Measurements from ENCODE around the gene C12orf43. TPM values are rescaled to one million over a fixed set of nuclear protein-coding genes. Genes with fewer than 3 reads are reported as not detected.

The C12orf43 gene
- total RNA-seq, 2 experiments from 2014 or later: 34.9 to 35.2 TPM

GRCh38 chr12:120988234-120988633 is 28.1 kb downstream of the C12orf43 start:
- ChIA-PET CTCF (no interaction called here), POLR2A (no interaction called here)

DNA sequence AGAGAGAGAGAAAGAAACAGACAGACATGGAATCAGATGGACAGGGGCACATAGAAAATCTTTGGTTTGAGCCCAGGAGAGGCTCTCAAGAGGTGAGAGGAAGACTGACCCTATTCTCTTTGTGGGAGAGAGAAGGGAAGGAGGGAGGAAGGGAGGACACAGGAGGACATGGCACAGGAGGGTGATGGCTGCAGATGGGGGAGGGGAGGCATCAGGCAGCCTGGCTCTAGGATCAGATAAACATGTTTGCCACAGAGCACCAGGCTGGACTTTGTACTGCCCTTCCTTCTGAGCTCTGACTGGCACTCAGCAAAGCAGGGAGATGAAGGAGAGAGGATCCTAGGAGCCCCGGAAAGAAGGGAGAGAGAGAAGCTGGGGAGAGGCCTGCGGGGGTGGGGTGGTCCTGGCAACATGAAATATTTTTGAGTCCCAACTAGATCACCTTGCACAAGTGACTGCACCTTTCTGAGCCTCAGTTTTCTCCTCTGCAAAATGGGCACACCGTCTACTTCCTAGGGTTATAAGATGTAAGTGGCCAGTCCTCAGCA is 31.9 kb downstream of the C12orf43 start:
- POLR2A ChIA-PET: interaction anchor here (0.6 kb wide), 1 partner anchor 253 kb away, joined by 3 read pairs; no protein-coding TSS in a partner anchor
- CTCF ChIA-PET: interaction anchor here (0.7 to 1.1 kb wide), 2 partner anchors 13 to 75 kb away, joined by 4 to 5 read pairs; no protein-coding TSS in a partner anchor

- ChIA-PET POLR2A (interaction anchor here (0.6 kb wide), 1 partner anchor 253 kb away, joined by 3 read pairs; no protein-coding TSS in a partner anchor), CTCF (interaction anchor here (0.5 to 1.1 kb wide), 3 partner anchors 12 to 125 kb away, joined by 3 to 5 read pairs (median 4); no protein-coding TSS in a partner anchor)
These were observed 32.5 kb downstream of the C12orf43 start for GRCh38 chr12:120983759-120984158.

GRCh38 chr12:120982659-120983058 is 33.6 kb downstream of the C12orf43 start:
- ChIA-PET CTCF (no interaction called here), POLR2A (no interaction called here)

DNA sequence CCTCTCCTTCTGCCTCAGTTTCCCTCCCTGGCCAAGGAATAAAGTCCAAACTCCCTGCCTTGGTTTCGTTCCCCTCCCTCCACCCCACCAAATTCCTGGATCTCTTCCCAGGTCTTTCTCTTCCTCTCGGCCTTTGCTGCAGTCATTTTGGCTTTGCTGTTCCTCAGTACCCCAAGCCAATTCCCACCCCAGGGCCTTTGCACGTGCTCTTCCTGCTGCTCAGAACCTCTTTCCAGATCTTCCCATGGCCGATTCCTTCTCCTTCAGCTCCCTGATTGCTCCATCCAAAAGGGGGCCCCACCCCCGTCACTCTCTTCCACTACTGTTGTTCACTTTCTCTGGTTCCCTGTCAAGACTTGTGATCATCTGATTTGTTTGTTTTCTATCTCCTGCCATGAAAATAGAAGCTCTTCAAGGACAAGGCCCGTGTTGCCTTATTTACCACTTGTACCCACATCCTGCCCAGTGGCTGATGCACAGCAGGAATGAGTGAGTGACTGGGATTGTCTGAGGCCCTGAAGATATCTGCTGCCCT is 34.8 kb downstream of the C12orf43 start:
- POLR2A ChIA-PET: no interaction called here
- CTCF ChIA-PET: interaction anchor here (0.9 kb wide), 1 partner anchor 8 kb away, joined by 3 read pairs; no protein-coding TSS in a partner anchor

GRCh38 chr12:120980800-120981368 is 35.4 kb downstream of the C12orf43 start:
- ChIA-PET CTCF (interaction anchor here (0.7 to 1.2 kb wide), 3 partner anchors 8 to 11 kb away, joined by 3 to 4 read pairs (median 3); no protein-coding TSS in a partner anchor), POLR2A (no interaction called here)

GRCh38 chr12:120979862-120980696 is 36.2 kb downstream of the C12orf43 start:
- POLR2A ChIA-PET: no interaction called here

GRCh38 chr12:120979220-120979861 is 36.9 kb downstream of the C12orf43 start:
- CTCF ChIA-PET: no interaction called here
- POLR2A ChIA-PET: no interaction called here

More at GRCh38 chr12:120979862-120980696, 36.2 kb downstream of the C12orf43 start:
- CTCF ChIA-PET: interaction anchor here (0.7 to 1.2 kb wide), 2 partner anchors 8 to 12 kb away, joined by 3 to 4 read pairs; no protein-coding TSS in a partner anchor

- POLR2A ChIA-PET: no interaction called here
- CTCF ChIA-PET: no interaction called here
These were observed 37.7 kb downstream of the C12orf43 start, which contains the start of gene HNF1A for GRCh38 chr12:120978296-120979219. HNF1A (plus strand) TSS chr12:120978543; CDS start chr12:120978769, 226 bp downstream.

- CTCF ChIA-PET: no interaction called here
- POLR2A ChIA-PET: no interaction called here
These were observed 38.6 kb downstream of the C12orf43 start for GRCh38 chr12:120977531-120978295.

GRCh38 chr12:120972870-120973543 is 43.3 kb downstream of the C12orf43 start:
- ChIA-PET CTCF (interaction anchor here (1.1 to 2.5 kb wide), 7 partner anchors 8 to 346 kb away, joined by 3 to 10 read pairs (median 4); no protein-coding TSS in a partner anchor), POLR2A (no interaction called here)

DNA sequence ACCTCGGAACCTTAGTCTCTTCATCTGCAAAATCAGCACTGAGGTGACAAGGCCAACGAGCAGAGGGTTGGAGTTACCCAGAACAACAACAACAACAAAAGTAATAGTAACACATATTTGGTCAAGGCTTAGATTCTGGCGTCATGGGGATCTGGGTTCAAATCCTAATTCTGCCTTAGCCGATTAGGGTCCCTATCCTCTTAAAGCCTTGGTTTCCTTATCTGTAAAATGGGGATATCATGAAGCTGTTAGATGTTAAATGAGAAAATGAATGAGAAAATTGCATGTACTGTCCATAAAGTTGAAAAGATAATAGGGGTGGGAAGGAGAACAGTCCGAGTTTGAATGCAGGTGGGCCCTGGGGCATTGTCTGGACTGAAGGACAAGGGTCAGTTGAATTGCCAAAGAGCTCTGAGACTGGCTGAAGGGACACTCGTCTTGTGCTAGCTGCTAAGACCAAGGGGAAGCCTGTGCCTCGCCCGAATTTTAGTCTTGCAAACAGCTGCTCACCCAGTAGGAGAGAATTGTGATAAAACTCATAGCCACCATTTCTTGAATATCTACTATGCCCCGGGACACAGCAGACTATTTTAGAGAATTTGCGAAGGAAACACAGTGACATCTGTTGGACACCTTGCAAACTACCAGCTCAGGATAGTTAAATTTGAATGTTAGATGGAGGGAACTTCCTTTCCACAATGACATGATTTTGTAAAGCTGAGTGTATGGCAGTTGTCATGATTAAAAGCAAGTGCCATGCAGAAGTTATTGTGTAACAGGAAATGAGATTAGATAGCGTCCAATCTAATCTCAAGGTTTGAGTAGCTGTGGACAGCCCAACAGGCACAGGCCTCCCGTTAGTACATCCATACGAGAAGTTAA is 44.7 kb downstream of the C12orf43 start:
- ChIA-PET POLR2A (interaction anchor here (0.6 to 0.8 kb wide), 3 partner anchors 9 to 153 kb away, joined by 3 to 5 read pairs (median 4); no protein-coding TSS in a partner anchor), CTCF (interaction anchor here (0.6 to 2.5 kb wide), 24 partner anchors 9 to 389 kb away, joined by 3 to 10 read pairs (median 4); partner anchors contain the start of gene UNC119B)

DNA sequence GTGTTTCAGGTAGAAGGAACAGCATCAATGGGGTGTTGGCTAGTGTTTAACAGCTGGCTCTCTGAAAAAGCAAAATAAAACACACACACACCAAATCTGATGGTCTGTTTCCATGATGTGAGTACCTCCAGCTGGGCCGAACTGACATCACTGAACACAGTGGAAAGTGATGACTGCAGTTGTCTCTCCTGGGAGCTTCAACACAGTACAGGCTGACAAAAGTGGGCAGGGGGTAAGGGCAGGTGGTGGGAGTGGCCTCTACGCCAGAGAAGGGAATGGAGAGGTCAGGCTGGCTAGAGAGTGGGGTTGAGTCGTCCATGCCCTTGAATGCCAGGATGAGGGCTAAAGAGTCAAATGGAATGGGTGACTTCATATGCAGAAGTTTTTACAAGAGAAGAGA is 46.0 kb downstream of the C12orf43 start:
- POLR2A ChIA-PET: no interaction called here
- CTCF ChIA-PET: no interaction called here

- POLR2A ChIA-PET: no interaction called here
- CTCF ChIA-PET: no interaction called here
These were observed 50.7 kb downstream of the C12orf43 start for GRCh38 chr12:120965534-120966091.

DNA sequence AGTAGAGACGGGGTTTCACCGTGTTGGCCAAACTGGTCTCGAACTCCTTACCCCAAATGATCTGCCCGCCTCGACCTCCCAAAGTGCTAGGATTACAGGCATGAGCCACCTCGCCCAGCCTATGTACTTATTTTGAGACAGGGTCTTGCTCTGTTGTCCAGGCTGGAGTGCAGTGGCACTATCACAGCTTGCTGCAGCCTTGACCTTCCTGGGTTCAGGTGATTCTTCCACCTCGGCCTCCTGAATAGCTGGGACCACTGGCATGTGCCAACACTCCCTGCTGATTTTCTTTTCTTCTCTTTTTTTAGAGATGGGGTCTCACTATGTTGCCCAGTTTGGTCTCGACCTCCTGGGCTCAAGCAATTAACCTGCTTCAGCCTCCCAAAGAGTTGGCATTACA is 52.0 kb downstream of the C12orf43 start:
- CTCF ChIA-PET: interaction anchor here (0.6 kb wide), 1 partner anchor 145 kb away, joined by 3 read pairs; no protein-coding TSS in a partner anchor
- POLR2A ChIA-PET: no interaction called here
